ENCODE measurements around the gene CCT4. TPM values are rescaled to one million over a fixed set of nuclear protein-coding genes. Genes with fewer than 3 reads are reported as not detected.

Gene CCT4
- polyA plus RNA-seq, 12 donors, result 65.6 to 131 (median 119) TPM; not detected in 1

Other genes starting within 250 kb of the CCT4 start
- 10 to 100 TPM in 8 of 12 donors, 1 to 10 TPM in 3, not detected in 1; 9.1 to 21.3 (median 16.5) TPM for gene FAM161A, start 34.6 kb downstream of the CCT4 start, polyA plus RNA-seq (ENCODE audit: insufficient read length in 12 of 12)
- 100 to 1,000 TPM in 1 of 12 donors, 10 to 100 TPM in 10, not detected in 1; 45.9 to 110 (median 75.6) TPM for gene COMMD1, start 17.0 kb upstream of the CCT4 start, polyA plus RNA-seq (ENCODE audit: insufficient read length in 12 of 12)

Data from muscle of arm (tissue), 12 donors.